ENCODE measurements around the gene SBNO1.

GRCh38 chr12:123250471-123251383, 113.9 kb downstream of the SBNO1 start:
- TF ChIP-seq CTCF (IDR thresholded peaks at IDR 0.05; ENCODE audit: low read length) (no peak), EZH2 (IDR thresholded peaks at IDR 0.05; ENCODE audit: borderline replicate concordance, low read length) (no peak)

All from OCI-LY1 (cell line).